DMS79 treated with DMSO at 0.1 percent for 48 hours (cell line): ENCODE measurements around the gene CYP1A2.
"Not testable (repeated sequence)": the region's sequence is repeated elsewhere in the genome, so short reads cannot be mapped to it uniquely, and the experiment has no call there.

Source experiments
- DNase-seq: peaks from one replicate; lab custom pipeline; 2025; lab: John Stamatoyannopoulos, UW

Gene CYP1A2

GRCh38 chr15:74738239-74738638 lies 10.4 kb upstream of the CYP1A2 start:
- DNase-seq, result not testable (repeated sequence)

- DNase-seq, result no peak
These were observed 6.2 kb upstream of the CYP1A2 start for GRCh38 chr15:74742422-74742821.

GRCh38 chr15:74746389-74746788 lies 2.3 kb upstream of the CYP1A2 start:
- DNase-seq, result no peak

GRCh38 chr15:74749832-74750231 lies 1.2 kb downstream of the CYP1A2 start:
- no peak for DNase-seq

DNA sequence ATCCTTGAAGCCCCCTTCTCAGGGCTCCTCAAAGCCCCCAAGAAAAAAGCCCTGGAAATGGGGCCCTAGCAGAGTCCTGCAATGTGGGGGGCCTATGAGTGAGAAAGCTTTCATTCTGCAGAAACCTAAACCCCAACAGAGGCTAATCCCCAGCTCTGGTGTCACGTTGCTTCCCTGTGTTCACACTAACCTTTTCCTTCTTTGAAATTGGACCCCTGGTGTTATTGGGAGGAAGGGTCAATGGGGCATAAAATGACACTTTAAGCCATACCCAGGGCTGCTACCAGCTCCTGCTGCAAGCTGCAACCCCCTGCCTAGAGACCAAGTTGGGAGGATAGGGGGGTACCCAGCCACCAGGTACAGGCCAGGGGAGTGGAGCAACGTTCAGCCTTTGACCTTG lies 2.1 kb downstream of the CYP1A2 start:
- no peak for DNase-seq

GRCh38 chr15:74752011-74752410 lies 3.4 kb downstream of the CYP1A2 start:
- DNase-seq, result no peak

DNA sequence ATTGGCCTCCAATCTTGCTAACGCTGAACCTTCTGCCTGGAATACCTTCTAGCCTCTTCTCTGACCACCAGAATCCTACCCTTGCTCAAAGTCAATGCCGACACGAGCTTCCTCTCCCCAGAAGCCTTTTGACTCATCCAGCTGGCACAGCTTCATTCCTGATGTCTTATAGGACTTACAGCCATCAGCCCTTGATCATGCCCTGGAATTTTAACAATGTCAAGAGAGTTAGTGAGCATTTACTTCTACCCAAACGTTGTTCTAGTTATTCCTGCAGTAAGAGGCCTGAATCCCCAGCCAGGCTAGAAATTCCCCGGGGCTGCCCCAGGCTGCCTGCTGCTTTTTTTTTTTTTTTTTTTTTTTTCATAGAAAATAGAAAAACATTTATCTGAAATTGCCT lies 3.9 kb downstream of the CYP1A2 start:
- no peak for DNase-seq

- DNase-seq, result no peak
These were observed 6.1 kb downstream of the CYP1A2 start for GRCh38 chr15:74754593-74755215.

DNA sequence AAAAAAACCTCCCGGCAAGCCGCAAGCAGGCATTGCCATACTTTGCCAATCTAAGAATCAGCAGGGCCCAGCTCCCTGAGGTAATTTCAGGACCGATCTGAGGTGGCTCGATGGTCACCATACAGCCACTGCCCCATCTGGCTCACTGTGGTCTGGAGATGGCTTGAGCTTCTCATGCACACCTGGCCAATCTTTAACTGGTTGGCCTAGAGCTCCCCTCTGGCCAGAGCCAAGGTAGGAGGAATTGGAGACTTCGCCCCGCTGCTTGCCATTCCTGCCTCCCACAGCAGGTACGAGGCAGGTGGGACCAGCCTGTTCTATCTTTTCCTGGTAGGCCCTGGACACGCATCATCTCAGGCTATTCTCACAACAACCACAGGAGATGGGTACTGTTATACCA lies 10.1 kb downstream of the CYP1A2 start:
- no peak for DNase-seq

- DNase-seq, result no peak
These were observed 14.1 kb downstream of the CYP1A2 start for GRCh38 chr15:74762791-74763150.

DNA sequence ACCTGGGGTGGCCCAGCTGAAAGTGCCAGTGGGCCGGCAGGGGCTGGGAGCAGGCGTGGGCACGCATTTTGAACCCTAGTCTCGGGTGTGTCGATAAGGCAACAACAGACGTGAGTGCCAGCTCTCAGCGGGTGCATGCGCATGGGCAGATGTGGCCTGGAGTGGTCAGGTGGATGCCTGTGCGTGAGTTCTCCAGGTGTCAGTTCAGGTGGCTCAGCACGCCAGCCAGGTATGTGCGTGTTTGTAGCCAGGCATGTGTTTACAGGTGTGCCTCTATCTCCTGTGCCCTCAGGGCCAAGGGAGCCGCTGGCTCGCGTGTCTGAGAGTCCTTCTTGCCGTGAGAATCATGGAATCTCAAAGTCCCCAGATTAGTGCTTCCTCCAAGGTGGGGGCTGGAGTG lies 14.8 kb downstream of the CYP1A2 start:
- peak; percentile 25 for DNase-seq

GRCh38 chr15:74767167-74768098 lies 18.8 kb downstream of the CYP1A2 start:
- DNase-seq, result no peak

- no peak for DNase-seq
These were observed 19.6 kb downstream of the CYP1A2 start for GRCh38 chr15:74768099-74768770.

- DNase-seq, result peak; percentile 2
These were observed 20.2 kb downstream of the CYP1A2 start for GRCh38 chr15:74768771-74769342.

DNA sequence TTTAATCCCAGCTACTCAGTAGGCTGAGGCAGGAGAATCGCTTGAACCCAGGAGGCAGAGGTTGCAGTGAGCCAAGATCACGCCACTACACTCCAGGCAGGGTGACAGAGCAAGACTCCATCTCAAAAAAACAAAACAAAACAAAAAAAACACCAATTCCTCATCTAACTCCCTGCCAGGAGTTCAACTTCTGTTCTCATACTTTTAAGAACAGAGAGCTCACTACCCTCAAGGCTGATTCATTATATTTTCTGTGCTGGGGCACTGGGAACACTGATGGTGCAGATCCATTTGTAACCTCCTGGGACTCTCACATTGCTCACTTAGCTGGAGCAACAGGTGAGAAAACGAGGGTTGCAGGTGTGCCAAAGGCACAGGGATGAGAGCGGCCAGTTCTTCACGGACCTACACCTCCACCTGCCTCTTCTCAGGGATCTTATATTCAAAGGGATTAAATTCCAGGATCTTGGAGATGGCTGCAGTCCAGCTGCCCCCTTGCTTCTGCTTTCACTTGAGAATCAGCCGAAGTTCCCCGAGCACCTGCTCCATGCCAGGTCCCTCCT lies 20.9 kb downstream of the CYP1A2 start:
- DNase-seq, result peak; percentile 18

DNA sequence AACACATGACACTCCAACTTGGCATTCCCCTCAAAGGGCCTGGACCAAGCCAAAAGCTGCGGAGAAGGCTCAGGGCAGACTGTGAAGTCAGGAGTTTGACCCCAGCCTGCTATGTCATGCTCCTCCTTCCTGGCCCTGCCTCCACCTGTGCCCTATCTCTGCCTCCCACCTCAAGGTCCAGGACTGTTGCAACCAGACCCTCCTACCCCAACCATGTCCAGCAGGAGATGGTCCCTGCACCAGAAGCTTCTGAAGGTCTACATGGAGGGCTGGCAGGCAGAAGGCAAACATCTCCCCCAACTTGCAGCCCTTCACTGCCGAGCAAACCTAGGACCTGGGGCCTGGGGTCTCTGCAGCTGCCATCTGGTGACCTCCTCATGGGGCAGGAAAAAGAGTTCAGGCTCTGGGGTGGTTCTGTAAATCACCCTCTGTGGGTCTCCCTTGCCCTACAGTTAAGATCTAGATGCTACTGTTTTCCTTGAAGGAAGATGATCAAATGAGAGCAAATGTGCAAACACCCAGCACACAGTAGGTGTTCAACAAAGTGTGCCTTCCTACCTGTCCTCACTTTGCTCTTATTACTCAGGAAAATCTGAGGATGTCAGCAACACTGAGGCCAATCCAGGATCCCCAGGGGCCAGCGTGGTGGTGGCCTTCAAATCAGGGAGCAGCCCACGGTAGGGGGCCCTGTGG lies 21.7 kb downstream of the CYP1A2 start:
- no peak for DNase-seq

- DNase-seq, result no peak
These were observed 24.7 kb downstream of the CYP1A2 start for GRCh38 chr15:74773329-74773728.

DNA sequence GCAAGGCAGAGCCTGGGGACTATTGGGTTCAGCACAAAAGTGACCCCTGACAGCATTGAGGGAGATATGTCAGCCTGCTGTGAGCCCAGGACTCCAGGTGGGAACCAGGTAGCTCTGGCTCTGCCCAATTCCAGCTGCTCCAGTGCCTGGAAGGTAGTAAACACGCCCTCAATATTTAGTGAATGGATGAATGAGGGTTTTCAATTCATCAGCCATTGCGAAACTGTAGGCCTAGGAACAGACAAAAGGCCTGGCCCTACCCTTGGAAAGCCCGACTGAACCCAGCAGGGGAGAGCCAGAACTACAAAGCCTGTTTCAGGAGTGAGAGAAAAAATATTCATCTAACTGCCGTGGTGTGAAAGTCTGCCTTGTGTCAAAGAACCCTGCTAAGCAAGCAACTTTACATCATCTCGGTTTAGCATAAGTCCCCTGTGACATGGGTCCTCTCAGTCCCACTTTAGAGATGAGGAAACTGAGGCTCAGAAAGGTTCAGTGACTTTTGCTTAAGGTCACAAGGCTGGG lies 25.1 kb downstream of the CYP1A2 start:
- DNase-seq, result no peak

DNA sequence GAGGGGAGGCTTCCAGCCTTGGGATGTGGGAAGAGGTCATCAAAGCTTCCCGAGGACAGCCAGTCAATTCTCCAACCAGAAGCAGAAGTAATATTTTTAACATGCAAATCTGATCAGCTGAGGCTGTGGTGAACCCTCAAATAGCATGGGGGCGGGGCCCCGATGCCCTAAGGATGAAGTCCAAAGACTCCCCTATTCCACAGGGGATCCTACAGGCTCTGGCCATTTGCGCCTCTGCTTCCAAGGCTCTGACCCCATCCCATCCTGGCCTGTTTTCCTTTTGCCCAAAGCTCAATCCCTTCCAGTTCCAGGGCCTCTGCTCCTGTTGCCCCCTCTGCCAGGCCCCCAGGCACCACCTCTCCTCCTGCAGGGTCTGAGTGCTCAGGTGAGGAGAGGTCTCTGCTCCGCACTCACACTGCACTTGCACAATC lies 26.5 kb downstream of the CYP1A2 start:
- no peak for DNase-seq

GRCh38 chr15:74775894-74776293 lies 27.2 kb downstream of the CYP1A2 start:
- DNase-seq, result no peak
